GM18858 (cell line): Measurements from ENCODE around the gene PSG7.
"Not testable (repeated sequence)": the region's sequence is repeated elsewhere in the genome, so short reads cannot be mapped to it uniquely, and the experiment has no call there.

ENCODE experiments used
- ATAC-seq: cut with Tn5 transposase; IDR thresholded peaks from one replicate; pipeline ENCODE4 v1.9.1; 2021; ENCODE audit not compliant: unreplicated experiment

The PSG7 gene

DNA sequence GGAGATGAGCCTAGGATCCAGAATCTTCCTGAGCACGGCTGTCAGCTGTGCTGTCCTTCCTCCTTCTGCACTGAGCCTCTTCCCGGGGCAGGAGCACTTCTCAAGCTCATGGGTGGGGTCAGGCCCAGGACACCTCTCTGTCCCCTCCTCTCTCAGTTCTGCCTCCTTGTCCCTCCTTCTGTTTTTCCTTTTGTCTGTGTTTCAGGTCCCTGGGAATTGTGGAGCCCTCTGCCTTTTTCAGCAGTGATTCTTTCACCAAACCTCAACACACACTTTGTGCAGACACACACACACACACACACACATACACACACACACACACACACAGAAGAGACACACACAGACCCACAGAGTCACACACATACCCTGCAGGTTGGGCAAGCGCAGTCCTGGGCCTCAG lies at the start of gene PSG7:
Gene PSG7, minus strand, starts transcription at position 101 of the 400 bp plus-strand sequence. CDS start 131 bp downstream, outside the sequence.
- ATAC-seq, result not testable (repeated sequence)

DNA sequence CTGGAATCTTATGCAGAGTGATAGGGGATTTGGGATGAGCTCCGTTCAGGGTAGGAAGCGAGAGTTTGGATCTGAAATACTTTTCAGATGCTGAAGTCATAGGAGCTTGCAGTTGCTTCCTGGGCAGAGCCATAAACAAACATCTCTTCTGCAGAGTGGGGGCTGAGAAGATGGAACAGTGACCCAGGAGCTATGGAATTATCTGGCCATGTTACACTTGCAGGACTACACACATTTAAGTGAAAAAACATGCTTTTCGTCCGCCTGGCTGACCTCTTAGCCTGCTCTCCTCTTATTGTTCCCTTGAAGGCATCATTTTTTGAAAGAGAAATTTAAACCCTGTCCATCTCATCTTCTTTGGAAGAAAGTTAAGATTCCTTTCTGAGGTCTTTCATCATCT lies 48.6 kb upstream of the PSG7 start:
- ATAC-seq, result no peak

DNA sequence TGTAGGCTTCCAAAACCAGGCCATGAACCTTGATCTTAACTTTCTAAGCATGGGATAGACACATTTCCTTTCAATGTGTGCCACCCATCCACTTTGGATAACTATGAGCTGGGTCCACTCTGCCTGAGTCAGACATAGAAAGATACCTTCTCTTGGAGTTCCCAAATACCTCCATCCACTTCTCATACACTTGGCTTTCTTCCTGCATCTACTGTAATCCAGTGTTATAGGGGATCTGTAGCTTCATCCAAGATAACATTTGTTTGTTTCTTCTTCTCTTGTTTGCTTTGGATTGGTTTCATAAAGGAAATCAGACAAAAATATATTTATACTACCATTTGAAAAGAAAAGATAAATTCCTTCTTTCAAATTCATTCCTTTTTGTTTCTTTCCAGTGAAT lies 45.1 kb upstream of the PSG7 start:
- ATAC-seq, result not testable (repeated sequence)

DNA sequence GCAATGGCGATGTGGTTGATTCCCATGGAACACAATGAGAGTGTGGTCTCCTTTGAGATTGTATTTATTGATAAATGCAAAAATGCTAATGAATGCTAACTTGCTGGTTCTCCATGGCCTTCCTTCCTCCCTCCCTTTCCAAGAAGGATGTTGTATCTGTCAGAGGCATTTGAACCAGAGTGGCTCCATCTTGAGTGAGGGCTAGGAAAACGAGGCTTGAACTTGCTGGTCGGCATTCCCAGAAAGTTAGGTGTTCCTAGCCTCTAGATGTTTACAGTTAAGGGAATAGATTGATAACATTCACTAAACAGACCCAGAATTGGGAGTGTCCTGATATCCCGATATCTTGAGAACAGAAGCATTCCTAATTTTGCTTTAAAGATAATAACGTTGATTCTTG lies 34.4 kb upstream of the PSG7 start:
- ATAC-seq, result not testable (repeated sequence)

DNA sequence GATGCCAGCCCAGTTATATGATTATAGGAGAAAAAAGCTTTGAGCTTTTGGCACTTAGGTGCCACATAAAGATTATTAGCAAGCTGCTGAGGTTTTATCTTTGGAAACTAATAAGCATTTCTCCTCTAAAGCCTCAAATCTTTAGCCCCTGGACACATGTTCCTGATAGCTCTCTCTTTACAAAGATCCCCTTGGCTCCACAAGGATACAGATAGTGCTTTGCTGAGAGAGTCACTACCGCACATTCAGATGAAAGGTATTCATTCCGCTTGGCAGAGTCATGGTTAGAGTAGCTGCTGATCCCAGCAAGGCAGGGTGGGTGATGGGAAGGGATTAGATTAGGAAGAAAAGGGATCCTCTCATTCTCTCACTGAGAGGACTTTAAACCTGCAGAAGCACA lies 28.2 kb upstream of the PSG7 start:
- no peak for ATAC-seq

DNA sequence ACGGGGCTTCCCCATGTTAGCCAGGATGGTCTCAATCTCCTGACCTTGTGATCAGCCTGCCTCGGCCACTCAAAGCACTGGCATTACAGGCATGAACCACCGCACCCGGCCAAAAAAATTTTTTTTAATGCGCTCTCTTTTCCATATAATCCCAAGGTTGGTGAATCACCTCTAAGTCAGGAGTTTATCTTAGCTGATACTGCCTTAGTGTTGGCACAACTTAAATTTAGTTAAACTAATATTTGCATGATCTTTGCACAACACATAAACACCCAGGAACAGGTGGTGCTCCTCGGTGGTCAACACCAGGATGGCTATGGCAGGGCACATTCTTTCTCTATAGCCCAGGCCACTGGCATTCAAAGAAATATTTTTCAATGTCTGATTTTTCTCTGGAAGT lies 24.1 kb upstream of the PSG7 start:
- ATAC-seq, result no peak

DNA sequence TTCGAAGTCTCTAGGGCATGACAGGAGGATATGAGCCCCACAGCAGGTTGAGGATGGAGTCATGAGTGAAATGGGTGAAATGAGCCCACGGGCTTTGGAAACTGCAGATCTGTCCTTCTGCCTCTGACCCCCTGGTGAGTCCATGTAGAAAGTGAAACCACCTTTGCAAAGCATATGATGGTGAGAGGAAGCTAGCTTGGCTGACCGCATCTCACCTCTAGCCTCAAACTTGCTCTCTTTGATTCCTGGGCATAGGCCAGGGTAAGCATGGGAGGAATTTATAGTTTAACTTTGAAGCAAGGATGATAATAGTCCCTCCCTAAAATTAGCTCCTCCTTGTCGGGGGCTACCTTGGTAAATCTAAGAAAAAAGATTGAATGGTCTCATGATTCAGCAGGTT lies 15.1 kb upstream of the PSG7 start:
- ATAC-seq, result not testable (repeated sequence)

DNA sequence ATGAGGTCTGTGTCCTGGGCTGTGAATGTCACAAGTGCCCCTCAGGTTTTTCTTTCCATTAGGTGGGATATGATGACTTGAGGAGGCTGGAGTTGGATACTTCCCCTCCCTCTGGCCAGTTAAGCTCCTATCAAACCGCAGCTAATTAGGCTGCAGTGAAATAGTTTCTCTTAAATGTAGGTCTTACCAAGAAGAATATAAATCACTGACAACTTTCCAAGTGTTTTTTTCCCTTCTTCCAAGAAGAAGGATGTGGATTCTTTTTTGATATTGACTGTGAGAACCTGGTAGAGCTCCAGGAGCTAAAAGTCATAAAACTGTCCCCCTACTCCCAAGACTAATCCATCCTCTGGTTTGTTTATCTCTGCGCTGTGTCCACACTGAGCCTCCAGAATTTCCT lies 14.5 kb upstream of the PSG7 start:
- not testable (repeated sequence) for ATAC-seq

DNA sequence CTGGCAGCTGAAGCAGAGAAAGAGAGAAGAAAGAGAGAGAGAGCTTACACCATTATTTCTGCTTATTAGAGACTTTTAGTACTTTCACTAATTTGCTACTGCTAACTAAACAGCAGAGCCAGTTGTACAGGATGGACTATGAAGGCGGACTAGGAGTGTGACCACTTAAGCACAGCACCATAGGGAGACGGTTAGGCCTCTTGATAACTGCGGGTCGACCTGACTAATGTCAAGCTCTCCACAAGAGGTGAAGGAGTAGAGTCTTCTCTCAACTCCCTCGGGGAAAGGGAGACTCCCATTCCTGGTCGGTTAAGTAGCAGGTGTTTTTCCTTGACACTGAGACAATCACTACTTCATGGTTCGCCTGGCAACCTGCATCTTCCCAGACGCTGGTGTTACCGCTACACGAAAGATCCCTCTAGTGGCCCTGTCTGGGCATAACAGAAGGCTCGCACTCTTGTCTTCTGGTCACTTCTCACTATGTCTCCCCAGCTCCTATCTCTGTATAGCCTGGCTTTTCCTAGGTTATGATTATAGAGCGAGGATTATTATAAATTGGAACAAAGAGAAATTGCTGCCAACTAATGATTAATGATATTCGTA lies 5.3 kb upstream of the PSG7 start:
- no peak for ATAC-seq

DNA sequence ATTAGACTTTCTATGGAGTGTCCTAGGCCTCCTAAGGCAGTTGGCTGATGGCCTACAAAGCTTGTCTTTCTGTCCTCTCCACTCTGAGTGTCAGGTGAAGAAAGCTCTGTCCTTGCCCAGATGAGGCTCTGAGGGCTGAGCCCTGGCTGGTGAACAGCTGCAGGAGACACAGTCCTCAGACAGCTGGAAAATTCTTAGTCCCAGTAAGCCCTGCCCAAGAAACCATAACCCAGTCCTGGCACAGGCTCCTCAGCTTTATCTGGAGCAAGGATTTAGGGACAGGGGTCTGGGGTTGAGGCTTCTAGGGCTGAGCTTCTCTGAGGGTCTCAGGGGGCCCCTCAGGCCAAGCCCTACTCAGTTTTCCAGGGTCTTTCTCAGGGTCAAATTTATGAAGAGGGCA lies 2.3 kb downstream of the PSG7 start:
- not testable (repeated sequence) for ATAC-seq

DNA sequence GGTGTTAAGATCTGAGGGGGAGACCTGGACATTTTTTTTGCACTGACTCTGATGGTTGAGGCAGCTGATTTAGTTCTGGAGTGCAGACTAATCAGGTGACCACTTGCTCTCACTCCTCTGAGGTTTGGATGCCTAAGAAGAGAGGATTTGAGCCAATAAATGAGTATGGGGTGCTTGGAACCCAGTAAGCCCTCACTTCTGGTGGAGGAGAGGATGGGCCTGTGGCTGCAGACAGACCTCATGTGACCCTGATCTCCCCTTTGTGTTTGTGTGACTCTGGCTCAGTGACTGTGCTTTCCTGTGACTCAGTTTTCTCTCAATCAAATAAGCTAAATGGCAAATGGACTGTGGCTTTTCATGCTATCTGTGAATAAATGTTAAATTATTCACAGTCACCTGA lies 2.8 kb downstream of the PSG7 start:
- not testable (repeated sequence) for ATAC-seq

DNA sequence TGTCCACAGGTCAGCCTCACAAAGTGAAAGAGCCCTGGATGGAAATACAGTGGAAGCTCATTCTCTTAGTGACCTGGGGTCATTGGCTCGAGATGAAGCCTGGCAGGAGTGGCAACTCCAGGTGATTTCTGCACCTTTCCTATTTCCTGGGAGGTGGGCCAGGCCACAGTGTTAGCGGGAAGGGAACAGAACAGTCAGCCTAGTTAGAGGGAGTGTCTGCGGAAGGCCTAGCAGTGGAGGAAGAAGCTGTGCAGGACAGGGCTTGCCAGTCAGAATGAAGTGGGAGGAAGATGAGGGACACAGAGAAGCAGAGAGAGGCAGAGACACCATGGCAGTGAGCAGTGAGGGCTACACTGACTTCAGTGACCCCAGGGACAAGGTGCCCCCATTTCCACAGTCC lies 3.6 kb downstream of the PSG7 start:
- not testable (repeated sequence) for ATAC-seq

DNA sequence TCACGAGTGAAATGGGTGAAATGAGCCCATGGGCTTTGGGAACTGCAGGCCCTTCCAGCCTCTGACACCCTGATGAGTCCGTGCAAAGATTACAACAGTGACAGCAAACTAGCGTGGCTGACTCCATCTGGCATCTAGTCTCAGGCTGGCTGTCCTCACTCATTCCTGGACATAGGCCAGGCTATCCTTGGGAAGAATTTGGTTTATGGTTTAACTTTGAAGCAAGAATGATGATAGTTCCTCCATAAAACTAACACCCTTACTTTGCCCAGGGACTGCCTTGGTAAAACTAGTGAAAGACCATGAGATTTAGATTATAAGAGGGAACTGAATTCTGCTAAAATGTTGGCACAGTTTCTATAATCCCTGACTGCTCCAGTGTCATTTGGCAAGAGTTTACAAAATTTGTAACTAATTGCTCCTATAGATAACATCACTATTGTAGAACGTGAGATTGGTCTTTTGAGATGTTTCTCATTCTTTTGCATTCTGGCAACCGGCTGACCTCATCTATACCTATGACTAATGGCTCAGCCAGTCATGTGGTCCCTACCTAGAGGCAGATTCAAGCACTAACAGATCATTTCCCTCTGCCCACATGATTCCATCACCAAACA lies 4.4 kb downstream of the PSG7 start:
- ATAC-seq, result not testable (repeated sequence)

DNA sequence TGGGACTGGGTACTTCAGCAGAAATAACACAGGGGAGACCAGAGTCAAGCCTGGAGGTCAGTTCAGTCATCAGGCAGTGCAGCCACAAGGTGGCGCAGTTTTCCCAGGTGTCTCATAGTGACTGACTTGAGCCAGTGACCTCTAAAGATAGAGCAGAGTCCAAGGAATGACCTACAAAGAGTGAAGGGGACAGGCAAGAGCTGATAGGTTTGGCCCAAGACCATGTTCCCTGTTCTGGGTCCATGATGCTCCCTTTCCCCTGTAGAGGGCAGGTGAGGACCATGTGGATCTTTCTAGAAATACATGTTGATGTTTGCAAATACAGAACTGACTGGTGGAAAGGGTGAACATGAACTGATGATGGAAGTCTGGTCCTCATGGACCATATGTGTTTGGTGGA lies 6.8 kb downstream of the PSG7 start:
- not testable (repeated sequence) for ATAC-seq

DNA sequence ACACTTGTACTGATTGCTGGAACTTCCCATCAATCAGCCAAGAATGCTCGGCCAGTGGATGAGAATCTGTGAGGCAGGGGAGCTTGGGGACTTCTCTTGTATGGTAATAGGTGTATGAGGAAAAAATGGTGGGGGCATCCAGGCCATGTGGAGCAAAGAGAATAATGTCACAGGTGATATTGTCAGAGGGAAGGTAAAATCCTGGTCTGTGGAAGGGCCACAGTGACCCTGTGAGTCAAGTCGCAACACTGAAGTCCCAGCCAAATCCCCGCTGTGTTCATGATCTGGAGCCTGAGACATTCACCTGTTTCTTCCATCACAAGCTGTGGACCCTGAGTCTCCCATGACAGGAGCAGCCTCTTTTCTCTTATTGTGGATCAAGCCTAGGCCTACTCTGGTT lies 8.1 kb downstream of the PSG7 start:
- ATAC-seq, result no peak

DNA sequence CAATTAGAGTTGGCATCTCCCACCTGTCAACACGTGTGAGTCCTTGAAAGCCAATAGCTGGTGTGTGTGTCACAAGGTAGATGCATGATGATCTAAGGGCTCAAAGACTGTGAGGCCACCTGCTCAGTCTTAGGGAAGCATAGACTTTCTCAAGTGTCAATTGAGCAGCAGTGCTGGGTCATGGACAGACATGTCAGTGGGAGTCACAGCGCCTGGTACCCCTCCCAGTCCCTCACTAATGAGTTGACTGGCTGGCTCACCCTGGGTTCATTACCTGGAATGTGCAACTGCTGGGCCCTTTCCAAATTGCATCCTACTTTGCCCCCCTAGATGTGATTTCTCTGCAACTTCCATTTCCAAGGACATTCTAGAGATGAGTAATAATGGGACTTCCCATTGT lies 10.2 kb downstream of the PSG7 start:
- no peak for ATAC-seq

DNA sequence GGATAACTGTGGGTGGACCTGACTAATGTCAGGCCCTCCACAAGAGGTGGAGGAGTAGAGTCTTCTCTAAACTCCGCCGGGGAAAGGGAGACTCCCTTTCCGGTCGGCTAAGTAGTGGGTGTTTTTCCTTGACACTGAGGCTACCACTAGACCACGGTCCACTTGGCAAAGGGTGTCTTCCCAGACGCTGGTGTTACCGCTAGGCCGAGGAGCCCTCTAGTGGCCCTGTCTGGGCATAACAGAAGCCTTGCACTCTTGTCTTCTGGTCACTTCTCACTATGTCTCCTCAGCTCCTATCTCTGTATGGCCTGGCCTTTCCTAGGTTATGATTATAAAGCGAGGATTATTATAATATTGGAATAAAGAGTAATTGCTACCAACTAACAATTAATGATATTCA lies 13.9 kb downstream of the PSG7 start:
- ATAC-seq, result not testable (repeated sequence)

DNA sequence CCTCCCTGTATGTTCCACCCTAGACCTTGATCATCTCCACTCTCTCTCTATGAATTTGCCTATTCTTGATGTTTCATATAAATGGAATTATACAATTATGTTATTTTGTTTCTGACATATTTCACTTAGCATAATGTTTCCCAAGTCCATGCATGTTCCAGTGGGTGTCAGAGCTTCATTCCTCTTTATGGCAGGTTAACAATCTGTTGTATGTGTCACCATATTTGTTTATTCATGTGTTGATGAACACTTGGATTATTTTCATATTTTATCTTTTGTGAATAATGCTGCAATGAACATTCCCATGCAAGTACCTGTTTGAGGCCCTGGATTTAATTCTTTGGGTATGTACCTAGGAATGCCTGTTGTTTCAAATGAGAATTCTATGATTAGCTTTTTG lies 16.0 kb downstream of the PSG7 start:
- ATAC-seq, result not testable (repeated sequence)

DNA sequence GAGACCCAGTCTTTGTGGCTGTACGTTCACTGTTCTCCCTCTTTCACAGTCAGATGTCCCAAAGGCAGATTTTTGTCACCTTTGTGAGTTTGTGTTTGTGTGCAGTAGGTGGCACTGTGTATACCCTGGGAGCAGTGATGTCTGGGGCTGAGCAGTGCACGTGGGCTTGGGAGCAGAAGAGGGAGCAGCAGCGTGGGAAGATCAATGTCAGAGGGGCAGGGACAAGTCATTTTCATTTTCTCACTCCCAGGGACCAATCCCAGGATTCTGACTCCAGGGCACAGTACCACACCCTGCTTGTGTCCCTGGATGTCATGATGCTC lies 17.3 kb downstream of the PSG7 start:
- ATAC-seq, result no peak

DNA sequence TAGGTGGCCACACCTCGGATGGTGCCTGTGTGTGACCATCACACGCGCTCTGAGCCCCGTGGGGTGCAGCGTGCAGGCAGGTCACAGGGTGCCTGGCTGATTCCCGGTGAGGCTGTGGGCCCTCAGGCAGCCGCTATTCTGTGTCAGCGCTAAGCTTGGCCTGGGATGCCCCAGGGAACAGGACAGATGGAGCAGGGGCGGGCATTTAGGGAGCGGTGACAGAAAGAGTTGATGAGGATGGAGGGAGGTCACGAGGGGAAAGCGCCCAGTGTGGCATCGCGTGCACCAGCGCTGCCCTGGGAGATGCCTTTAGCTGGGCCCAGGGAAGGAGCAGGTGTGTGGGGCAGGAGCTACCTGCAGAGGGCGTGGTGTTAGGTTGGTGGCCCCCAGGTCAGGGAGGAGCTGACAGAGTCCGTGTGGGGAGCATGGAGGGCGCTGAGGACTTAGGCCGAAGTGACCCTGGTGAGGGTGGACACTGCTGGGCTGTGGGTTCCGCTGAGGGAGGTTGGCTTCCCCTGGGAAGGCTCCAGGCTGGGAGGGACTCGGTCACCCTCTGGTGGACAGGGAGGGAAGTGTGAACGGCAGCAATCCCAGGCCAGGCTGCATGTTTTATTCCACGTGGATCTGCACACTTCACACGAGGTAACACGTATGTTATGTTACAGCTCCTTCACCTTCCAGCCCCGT lies 17.8 kb downstream of the PSG7 start:
- not testable (repeated sequence) for ATAC-seq

DNA sequence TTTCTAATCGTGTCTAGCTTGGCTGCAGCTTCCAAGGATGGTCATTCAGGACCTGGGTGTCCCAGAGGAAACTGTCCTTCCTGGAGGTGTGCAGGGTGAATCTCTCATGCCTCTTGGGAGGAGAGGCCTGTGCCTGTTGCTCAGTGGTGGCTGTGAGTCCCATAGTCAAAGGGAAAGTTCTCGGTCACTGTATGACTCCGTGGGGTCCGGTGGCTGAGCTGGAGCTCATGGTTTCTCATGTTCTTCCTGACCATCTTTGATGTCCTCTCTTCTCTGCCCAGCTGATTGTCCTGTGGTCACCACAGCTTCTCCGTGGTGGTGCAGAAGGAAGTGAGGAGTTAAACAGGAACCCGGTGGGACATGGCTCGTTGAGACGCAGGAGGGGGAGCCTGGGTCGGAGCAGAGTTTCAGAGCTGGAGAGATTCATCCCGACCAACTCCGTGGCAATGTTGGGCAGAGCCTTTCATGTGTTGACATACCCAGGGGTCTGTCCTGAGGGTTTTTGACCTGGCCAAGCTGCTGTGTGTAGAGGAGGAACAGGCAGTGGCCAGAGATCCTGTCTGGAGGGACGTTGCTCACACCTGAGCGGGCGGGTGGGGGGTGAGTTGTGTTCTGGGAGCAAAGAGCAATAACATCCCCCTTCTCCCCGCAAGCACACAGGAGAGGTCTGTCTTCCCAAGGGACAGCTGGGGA lies 18.5 kb downstream of the PSG7 start:
- ATAC-seq, result not testable (repeated sequence)

DNA sequence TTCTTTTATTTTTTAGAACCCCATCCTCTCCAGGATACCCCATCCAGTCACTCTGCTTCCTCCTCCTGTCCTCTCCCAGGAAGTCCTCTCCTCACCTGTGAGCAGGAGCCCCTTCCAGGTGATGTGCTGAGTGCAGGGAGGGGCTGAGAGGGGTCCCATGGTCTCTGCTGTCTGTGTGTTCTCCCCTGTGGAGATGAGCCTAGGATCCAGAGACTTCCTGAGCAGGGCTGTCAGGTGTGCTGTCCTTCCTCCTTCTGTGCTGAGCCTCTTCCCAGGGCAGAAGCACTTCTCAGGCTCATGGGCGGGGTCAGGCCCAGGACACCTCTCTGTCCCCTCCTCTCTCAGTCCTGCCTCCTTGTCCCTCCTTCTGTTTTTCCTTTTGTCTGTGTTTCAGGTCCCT lies 19.4 kb downstream of the PSG7 start, which contains the start of gene PSG6:
Gene PSG6, minus strand, starts transcription at position 261 of the 400 bp plus-strand sequence. Its CDS starts 102 bp downstream, at position 159.
- not testable (repeated sequence) for ATAC-seq
